SK-N-DZ (cell line): ENCODE data around the gene CRTC1.

Experiments used
- DNase-seq: peaks from one replicate; pipeline ENCODE4 v3.0.0-alpha.2; 2015; ENCODE audit warnings: low spot score

The CRTC1 gene

GRCh38 chr19:18745012-18745735 is 61.7 kb downstream of the CRTC1 start:
- DNase-seq, result no peak

GRCh38 chr19:18745931-18746330 is 62.5 kb downstream of the CRTC1 start:
- DNase-seq, result no peak

DNA sequence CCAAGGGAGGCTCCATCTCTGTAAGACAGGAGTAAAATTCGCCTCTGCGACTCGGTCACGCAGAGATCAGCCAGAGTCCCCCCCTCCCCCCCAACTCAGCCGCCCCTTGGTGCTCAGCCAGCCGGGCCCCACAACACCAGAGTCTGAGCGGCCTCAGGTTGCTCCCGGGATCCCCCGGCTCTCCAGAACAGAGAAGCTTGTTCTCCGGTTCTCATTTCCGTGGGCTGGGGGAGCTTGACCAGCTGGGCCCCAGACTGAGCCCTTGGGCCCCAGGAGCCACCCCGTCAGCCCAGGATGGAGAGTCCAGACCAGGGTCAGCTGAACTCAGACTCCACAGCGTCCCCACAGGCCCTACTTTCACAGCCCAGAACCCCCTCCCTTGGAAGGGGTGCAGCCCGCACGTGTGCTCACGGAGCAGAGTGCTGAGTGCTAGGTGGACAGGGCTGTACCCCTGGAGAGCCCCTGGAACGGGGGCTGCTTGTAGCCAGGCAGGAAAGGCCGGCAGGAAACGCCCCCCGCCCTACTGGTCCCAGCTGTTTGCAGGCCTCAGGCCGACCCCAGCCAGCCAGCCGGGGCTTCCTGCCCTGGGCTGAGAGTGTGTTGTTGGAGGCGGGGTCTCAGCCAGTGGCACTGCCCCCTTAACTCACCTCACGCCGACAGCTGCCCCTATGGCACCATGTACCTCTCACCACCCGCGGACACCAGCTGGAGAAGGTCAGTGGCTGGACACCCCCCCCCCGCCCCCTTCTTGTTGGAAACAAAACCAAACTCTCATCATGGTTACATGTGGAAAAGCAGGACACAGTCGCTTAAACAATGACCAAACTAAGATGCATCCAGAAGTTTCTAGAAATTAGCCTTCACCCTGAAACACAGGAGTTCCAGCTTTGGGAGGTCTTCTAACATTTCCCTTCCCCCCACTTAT is 63.2 kb downstream of the CRTC1 start:
- no peak for DNase-seq

- no peak for DNase-seq
These were observed 66.1 kb downstream of the CRTC1 start for GRCh38 chr19:18749362-18750231.

- DNase-seq, result no peak
These were observed 67.0 kb downstream of the CRTC1 start for GRCh38 chr19:18750295-18750970.

DNA sequence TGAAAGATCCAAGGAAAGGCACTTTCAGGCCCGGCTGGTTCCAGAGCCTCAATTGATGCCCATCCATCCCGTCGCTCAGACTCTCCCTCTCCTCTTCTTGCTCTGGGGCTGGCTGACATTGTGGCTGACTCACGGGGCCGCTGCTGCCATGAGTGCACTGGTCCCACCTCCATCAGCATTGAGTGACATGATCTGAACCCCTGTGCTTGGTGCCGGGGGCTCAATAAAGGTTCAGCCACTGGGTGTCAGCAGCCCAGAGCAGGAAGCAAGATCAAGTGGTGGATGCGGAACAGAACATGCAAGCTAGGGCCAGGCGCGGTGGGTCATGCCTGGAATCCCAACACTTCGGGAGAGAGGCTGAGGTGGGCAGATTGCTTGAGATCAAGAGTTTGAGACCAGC is 68.1 kb downstream of the CRTC1 start:
- DNase-seq, result no peak

- no peak for DNase-seq
These were observed 71.0 kb downstream of the CRTC1 start for GRCh38 chr19:18754501-18754900.

GRCh38 chr19:18756896-18757295 is 73.4 kb downstream of the CRTC1 start:
- no peak for DNase-seq

- DNase-seq, result no peak
These were observed 76.0 kb downstream of the CRTC1 start for GRCh38 chr19:18759304-18759994.

GRCh38 chr19:18759995-18760426 is 76.5 kb downstream of the CRTC1 start:
- no peak for DNase-seq

GRCh38 chr19:18760440-18761383 is 77.2 kb downstream of the CRTC1 start:
- no peak for DNase-seq

DNA sequence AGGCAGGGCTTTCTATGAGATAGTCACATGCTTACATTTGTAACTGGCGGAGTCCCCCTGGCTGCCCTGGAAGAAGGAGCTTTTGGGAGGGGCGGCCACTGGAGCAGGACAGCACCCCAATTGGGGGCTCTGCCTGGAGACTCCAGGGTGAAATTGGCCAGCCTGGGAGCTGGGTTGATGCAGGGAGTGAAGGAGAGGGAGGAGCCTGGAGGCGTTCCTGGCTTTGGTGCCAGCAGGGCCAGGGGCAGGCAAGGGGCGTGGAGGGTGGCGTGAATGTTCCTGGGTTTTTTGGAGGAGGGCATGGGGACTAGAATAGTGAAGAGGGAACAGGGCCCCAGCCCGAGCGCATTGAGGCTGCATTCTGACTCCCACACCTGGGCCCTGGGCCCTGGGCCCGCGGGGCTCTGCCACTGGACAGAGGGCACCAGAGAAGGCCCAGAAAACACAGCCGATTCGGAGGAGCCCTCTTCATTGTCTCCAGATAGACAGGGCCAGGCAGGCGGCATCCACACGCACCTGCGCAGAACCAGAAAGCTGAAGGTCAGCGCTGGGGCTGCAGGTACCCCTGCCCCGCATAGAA is 78.1 kb downstream of the CRTC1 start:
- DNase-seq, result no peak

- DNase-seq, result no peak
These were observed 78.9 kb downstream of the CRTC1 start for GRCh38 chr19:18762125-18763023.

DNA sequence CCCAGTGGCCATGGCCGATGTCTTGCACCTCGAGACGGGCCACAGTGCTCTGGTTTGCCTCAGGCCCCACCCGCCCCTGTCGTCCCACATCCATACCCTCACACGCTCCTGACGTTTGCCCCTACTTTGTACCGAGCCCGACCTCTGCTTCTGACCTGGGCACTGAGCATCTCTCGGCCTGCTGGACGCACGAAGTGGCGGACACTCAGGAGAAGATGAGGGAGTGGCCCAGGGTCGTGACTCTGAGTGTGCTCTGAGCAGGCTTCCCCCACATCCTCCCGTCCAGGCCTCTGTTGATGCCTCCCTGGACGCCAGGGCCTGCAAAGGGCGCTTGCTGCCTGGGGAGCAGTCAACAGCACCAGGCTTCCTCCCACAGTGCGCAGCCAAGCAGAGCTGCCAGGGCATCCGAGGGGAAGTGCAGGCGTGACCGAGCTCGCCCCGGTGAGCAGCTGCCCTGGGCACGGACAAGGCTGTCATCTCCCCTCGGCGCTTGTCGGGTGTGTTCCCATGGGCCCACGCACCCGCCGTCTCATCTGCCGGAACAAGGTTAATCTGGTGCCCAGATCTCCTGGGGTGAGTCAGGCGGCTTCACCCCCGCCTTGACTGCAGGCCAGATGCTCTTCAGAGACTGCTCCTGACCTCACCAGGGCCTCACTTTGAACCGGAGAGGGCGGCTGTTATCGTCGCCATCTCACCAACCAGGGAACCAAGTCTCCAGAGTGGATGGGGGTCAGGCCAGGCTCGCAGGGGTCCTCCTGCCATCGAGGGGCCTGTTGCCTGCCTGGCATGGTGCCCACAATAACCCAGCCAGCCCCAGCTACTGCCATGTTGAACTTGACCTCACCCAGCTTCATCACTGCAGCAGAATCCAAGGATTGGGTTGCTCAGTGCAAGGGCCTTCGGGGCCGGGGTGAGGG is 80.5 kb downstream of the CRTC1 start:
- peak; percentile 63 for DNase-seq

GRCh38 chr19:18764591-18765051 is 81.1 kb downstream of the CRTC1 start:
- DNase-seq, result no peak

GRCh38 chr19:18765224-18765623 is 81.7 kb downstream of the CRTC1 start:
- DNase-seq, result no peak
